HEK293 (cell line): ENCODE results near the gene ANKRD60.

ENCODE experiments used
- CTCF ChIA-PET: fragments of 350-600 bp; formaldehyde crosslinking; extraction: SDS; loops from one replicate; lab custom pipeline; 2021; ENCODE audit warnings: antibody characterized with exemption; lab: Yijun Ruan, JAX
- POLR2A ChIA-PET: fragments of 300-600 bp; formaldehyde crosslinking; extraction: SDS; loops from one replicate; lab custom pipeline; 2020; ENCODE audit warnings: antibody characterized with exemption, inconsistent platforms; lab: Yijun Ruan, JAX
- H3K27ac ChIP-seq: fragments of 200-500 bp; sonication (Bioruptor generic); 2 replicates; pipeline ENCODE4 v1.5.1; 2014; ENCODE audit warnings: low read depth, low read length, control low read depth, inconsistent platforms; ENCODE audit errors: extremely low read depth
- H3K36me3 ChIP-seq, 2 experiments: fragments of 200-500 bp in 1 of 2; sonication (Bioruptor generic) in 1 of 2; 1 replicate in 1 of 2; 2 replicates in 1 of 2; pipeline ENCODE4 v1.5.1; 2014 to 2017; ENCODE audit warnings: inconsistent platforms in 2 of 2, low read length in 2 of 2; ENCODE audit not compliant: control insufficient read depth in 2 of 2, insufficient read depth in 1 of 2
- H3K4me1 ChIP-seq: fragments of 200-500 bp; sonication (Bioruptor generic); 2 replicates; pipeline ENCODE4 v1.5.1; 2014; ENCODE audit warnings: mild to moderate bottlenecking, low read length, inconsistent platforms; ENCODE audit not compliant: control insufficient read depth, insufficient read depth
- H3K4me3 ChIP-seq: 2 replicates; pipeline ENCODE4 v1.5.1; 2011; ENCODE audit warnings: low read depth, mild to moderate bottlenecking, control low read depth, low read length, moderate library complexity
- H3K9me3 ChIP-seq: fragments of 200-500 bp; sonication (Bioruptor generic); 2 replicates; pipeline ENCODE4 v1.5.1; 2014; ENCODE audit warnings: low read depth, low read length, inconsistent platforms; ENCODE audit not compliant: control insufficient read depth, insufficient read depth
- GLI2 ChIP-seq: fragments of 450-650 bp; formaldehyde crosslinking; IDR thresholded peaks from 2 replicates; pipeline ENCODE4; 2017; ENCODE audit warnings: missing biosample characterization, missing genetic modification characterization, low read depth, borderline replicate concordance
- GLI4 ChIP-seq: fragments of 450-650 bp; formaldehyde crosslinking; IDR thresholded peaks from 2 replicates; pipeline ENCODE4 v1.5.1; 2016; ENCODE audit warnings: missing biosample characterization, missing genetic modification characterization
- GLIS2 ChIP-seq: fragments of 450-650 bp; formaldehyde crosslinking; IDR thresholded peaks from 2 replicates; pipeline ENCODE4 v1.5.1; 2016; ENCODE audit warnings: missing biosample characterization, missing genetic modification characterization
- SCRT1 ChIP-seq: fragments of 450-650 bp; formaldehyde crosslinking; IDR thresholded peaks from 2 replicates; pipeline ENCODE4 v1.5.1; 2016; ENCODE audit warnings: missing biosample characterization, missing genetic modification characterization, borderline replicate concordance
- SP2 ChIP-seq: fragments of 450-650 bp; formaldehyde crosslinking; IDR thresholded peaks from 2 replicates; pipeline ENCODE4 v1.5.1; 2016; ENCODE audit warnings: missing biosample characterization, missing genetic modification characterization
- SP3 ChIP-seq: fragments of 450-650 bp; formaldehyde crosslinking; IDR thresholded peaks from 2 replicates; pipeline ENCODE4 v1.5.1; 2016; ENCODE audit warnings: missing biosample characterization, missing genetic modification characterization
- ZEB2 ChIP-seq: fragments of 450-650 bp; formaldehyde crosslinking; IDR thresholded peaks from 2 replicates; pipeline ENCODE4 v1.5.1; 2016; ENCODE audit warnings: missing biosample characterization, missing genetic modification characterization
- ZNF146 ChIP-seq: fragments of 450-650 bp; formaldehyde crosslinking; IDR thresholded peaks from 2 replicates; pipeline ENCODE4 v1.5.1; 2016; ENCODE audit warnings: missing biosample characterization, missing genetic modification characterization
- ZNF19 ChIP-seq: fragments of 450-650 bp; formaldehyde crosslinking; IDR thresholded peaks from 2 replicates; pipeline ENCODE4; 2016; ENCODE audit warnings: missing biosample characterization, missing genetic modification characterization, low read depth
- ZNF214 ChIP-seq: fragments of 450-650 bp; formaldehyde crosslinking; IDR thresholded peaks from 2 replicates; pipeline ENCODE4 v1.5.1; 2017; ENCODE audit warnings: missing biosample characterization, mild to moderate bottlenecking, missing genetic modification characterization, borderline replicate concordance
- ZNF223 ChIP-seq: fragments of 450-650 bp; formaldehyde crosslinking; IDR thresholded peaks from 2 replicates; pipeline ENCODE4 v1.5.1; 2016; ENCODE audit warnings: missing biosample characterization, missing genetic modification characterization
- ZNF23 ChIP-seq: fragments of 450-650 bp; formaldehyde crosslinking; IDR thresholded peaks from 2 replicates; pipeline ENCODE4 v1.5.1; 2016; ENCODE audit warnings: missing biosample characterization, missing genetic modification characterization, borderline replicate concordance
- ZNF292 ChIP-seq: fragments of 450-650 bp; formaldehyde crosslinking; IDR thresholded peaks from 2 replicates; pipeline ENCODE4 v1.5.1; 2016; ENCODE audit warnings: low read depth, missing biosample characterization, missing genetic modification characterization, borderline replicate concordance
- ZNF366 ChIP-seq: fragments of 450-650 bp; formaldehyde crosslinking; conservative IDR thresholded peaks from 2 replicates; pipeline ENCODE4 v1.5.1; 2016; ENCODE audit warnings: missing biosample characterization, missing genetic modification characterization
- TF ChIP-seq, protein P1 (sequence below): fragments of 450-650 bp; formaldehyde crosslinking; IDR thresholded peaks from 2 replicates; pipeline ENCODE4; 2016; ENCODE audit warnings: missing biosample characterization, missing genetic modification characterization
- TF ChIP-seq, protein P2 (sequence below): fragments of 450-650 bp; formaldehyde crosslinking; IDR thresholded peaks from 2 replicates; pipeline ENCODE4 v1.5.0; 2017; ENCODE audit warnings: missing biosample characterization, missing genetic modification characterization, borderline replicate concordance
- TF ChIP-seq, protein P3 (sequence below): fragments of 450-650 bp; formaldehyde crosslinking; IDR thresholded peaks from 2 replicates; pipeline ENCODE4 v1.5.1; 2016; ENCODE audit warnings: missing biosample characterization, missing genetic modification characterization
- TF ChIP-seq, protein P4 (sequence below): fragments of 450-650 bp; formaldehyde crosslinking; conservative IDR thresholded peaks from 2 replicates; pipeline ENCODE4 v1.5.1; 2016; ENCODE audit warnings: low read depth, missing biosample characterization, missing genetic modification characterization
- TF ChIP-seq, protein P5 (sequence below): fragments of 450-650 bp; formaldehyde crosslinking; IDR thresholded peaks from 2 replicates; pipeline ENCODE4 v1.5.1; 2016; ENCODE audit warnings: missing biosample characterization, missing genetic modification characterization, low read depth

The ANKRD60 gene

DNA sequence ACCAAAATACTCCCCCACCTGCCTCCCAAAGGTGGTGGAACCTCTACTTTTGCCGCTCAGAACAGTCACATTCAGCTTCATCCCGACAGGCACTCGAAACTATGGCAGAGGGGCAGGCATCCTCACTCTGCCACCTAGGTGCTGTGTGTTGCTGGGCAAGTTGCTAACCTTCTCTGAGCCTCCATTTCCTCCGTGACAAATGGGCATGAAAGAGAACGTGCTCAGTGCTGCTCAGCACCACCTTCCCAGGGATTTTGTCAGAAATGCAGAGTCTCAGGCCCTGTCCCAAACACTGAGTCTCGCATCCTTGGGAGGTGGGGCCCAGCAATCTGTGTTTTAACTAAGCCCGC, 18.1 kb downstream of the ANKRD60 start:
- Histone ChIP-seq H3K36me3 (no peaks in the 10 kb centered on the region), H3K4me3 (no peak overlapping the region), H3K9me3 (no peaks in the 10 kb centered on the region), H3K27ac (no peak overlapping the region), H3K4me1 (no peaks in the 10 kb centered on the region)
- ChIA-PET POLR2A (no interaction called here), CTCF (interaction anchor here (0.5 to 5.3 kb wide), 21 partner anchors 9 to 1040 kb away, joined by 3 to 94 read pairs (median 4); no protein-coding TSS in a partner anchor)
- no peak for TF ChIP-seq ZNF23 (tag by site-specific recombination)
- TF ChIP-seq, protein P1, sequence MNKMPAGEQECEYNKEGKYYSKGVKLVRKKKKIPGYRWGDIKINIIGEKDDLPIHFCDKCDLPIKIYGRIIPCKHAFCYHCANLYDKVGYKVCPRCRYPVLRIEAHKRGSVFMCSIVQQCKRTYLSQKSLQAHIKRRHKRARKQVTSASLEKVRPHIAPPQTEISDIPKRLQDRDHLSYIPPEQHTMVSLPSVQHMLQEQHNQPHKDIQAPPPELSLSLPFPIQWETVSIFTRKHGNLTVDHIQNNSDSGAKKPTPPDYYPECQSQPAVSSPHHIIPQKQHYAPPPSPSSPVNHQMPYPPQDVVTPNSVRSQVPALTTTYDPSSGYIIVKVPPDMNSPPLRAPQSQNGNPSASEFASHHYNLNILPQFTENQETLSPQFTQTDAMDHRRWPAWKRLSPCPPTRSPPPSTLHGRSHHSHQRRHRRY = no peak
- TF ChIP-seq ZNF214 (tag by site-specific recombination) = no peak
- no peak for TF ChIP-seq ZNF223 (tag by site-specific recombination)
- no peak for TF ChIP-seq GLI4

DNA sequence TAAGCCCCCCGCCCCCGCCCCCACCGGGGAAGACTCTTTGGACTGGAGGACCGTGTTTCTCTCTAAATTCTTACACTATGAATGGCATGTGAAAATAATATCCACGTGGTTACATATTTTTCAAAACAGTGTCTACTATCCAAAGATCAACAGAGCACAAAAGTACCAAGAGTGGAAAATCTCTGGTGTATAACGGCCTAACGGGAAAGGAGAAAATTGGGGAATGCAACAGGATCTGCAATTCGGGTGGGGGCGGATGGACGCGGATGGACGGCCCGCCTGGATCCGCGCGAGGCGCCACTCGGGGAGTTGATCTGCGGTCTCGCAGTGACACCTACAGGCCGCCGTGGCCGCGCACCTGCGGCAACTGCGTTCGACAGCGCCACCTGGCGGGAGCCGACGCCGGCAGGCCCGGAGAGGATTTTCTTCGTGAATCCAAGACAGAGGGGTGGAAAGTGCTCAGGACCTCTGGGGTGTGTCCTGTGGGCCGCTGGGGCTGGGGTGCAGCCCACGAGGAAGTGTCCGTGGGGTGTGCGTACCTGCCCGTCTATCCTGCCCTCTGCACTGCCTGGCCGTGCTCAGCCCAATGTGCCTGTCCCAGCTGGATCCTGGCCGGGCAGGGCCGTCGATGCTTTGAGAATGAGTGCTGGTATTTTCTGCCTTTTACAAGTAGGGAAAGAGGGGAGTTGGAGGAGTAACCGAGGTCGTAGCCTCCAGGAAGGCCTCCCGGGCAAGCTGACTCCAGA, 18.6 kb downstream of the ANKRD60 start:
- Histone ChIP-seq H3K9me3 (no peaks in the 10 kb centered on the region), H3K4me3 (no peak overlapping the region), H3K27ac (no peak overlapping the region), H3K4me1 (no peaks in the 10 kb centered on the region), H3K36me3 (no peaks in the 10 kb centered on the region)
- ChIA-PET CTCF (interaction anchor here (0.5 to 5.3 kb wide), 32 partner anchors 8 to 1041 kb away, joined by 3 to 94 read pairs (median 4); no protein-coding TSS in a partner anchor), POLR2A (no interaction called here)
- TF ChIP-seq ZNF292 (tag by site-specific recombination) (no peak), ZEB2 (tag by site-specific recombination) (peak; percentile 76), GLI2 (tag by site-specific recombination) (no peak), SP3 (peak; percentile 31; the same call in 1 of the 2 replicates), ZNF146 (tag by site-specific recombination) (no peak), SP2 (tag by site-specific recombination) (peak; percentile 15; the same call in 1 of the 2 replicates), ZNF366 (tag by site-specific recombination) (0 out of 2 replicates have a peak, but pooled peaks have one; percentile 23), SCRT1 (tag by site-specific recombination) (peak; percentile 93), ZNF19 (tag by site-specific recombination) (no peak), GLIS2 (tag by site-specific recombination) (no peak)
- TF ChIP-seq, protein P2, sequence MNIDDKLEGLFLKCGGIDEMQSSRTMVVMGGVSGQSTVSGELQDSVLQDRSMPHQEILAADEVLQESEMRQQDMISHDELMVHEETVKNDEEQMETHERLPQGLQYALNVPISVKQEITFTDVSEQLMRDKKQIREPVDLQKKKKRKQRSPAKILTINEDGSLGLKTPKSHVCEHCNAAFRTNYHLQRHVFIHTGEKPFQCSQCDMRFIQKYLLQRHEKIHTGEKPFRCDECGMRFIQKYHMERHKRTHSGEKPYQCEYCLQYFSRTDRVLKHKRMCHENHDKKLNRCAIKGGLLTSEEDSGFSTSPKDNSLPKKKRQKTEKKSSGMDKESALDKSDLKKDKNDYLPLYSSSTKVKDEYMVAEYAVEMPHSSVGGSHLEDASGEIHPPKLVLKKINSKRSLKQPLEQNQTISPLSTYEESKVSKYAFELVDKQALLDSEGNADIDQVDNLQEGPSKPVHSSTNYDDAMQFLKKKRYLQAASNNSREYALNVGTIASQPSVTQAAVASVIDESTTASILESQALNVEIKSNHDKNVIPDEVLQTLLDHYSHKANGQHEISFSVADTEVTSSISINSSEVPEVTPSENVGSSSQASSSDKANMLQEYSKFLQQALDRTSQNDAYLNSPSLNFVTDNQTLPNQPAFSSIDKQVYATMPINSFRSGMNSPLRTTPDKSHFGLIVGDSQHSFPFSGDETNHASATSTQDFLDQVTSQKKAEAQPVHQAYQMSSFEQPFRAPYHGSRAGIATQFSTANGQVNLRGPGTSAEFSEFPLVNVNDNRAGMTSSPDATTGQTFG (tag by site-specific recombination) = no peak
- TF ChIP-seq, protein P3, sequence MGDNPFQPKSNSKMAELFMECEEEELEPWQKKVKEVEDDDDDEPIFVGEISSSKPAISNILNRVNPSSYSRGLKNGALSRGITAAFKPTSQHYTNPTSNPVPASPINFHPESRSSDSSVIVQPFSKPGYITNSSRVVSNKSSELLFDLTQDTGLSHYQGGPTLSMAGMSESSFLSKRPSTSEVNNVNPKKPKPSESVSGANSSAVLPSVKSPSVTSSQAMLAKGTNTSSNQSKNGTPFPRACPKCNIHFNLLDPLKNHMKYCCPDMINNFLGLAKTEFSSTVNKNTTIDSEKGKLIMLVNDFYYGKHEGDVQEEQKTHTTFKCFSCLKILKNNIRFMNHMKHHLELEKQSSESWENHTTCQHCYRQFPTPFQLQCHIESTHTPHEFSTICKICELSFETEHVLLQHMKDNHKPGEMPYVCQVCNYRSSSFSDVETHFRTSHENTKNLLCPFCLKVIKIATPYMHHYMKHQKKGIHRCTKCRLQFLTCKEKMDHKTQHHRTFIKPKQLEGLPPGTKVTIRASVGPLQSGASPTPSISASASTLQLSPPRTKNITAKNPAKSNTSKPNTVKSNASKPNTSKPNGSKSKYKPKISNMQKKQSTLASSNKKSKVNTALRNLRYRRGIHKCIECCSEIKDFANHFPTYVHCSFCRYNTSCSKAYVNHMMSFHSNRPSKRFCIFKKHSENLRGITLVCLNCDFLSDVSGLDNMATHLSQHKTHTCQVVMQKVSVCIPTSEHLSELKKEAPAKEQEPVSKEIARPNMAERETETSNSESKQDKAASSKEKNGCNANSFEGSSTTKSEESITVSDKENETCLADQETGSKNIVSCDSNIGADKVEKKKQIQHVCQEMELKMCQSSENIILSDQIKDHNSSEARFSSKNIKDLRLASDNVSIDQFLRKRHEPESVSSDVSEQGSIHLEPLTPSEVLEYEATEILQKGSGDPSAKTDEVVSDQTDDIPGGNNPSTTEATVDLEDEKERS (tag by site-specific recombination) = no peak
- TF ChIP-seq, protein P4, sequence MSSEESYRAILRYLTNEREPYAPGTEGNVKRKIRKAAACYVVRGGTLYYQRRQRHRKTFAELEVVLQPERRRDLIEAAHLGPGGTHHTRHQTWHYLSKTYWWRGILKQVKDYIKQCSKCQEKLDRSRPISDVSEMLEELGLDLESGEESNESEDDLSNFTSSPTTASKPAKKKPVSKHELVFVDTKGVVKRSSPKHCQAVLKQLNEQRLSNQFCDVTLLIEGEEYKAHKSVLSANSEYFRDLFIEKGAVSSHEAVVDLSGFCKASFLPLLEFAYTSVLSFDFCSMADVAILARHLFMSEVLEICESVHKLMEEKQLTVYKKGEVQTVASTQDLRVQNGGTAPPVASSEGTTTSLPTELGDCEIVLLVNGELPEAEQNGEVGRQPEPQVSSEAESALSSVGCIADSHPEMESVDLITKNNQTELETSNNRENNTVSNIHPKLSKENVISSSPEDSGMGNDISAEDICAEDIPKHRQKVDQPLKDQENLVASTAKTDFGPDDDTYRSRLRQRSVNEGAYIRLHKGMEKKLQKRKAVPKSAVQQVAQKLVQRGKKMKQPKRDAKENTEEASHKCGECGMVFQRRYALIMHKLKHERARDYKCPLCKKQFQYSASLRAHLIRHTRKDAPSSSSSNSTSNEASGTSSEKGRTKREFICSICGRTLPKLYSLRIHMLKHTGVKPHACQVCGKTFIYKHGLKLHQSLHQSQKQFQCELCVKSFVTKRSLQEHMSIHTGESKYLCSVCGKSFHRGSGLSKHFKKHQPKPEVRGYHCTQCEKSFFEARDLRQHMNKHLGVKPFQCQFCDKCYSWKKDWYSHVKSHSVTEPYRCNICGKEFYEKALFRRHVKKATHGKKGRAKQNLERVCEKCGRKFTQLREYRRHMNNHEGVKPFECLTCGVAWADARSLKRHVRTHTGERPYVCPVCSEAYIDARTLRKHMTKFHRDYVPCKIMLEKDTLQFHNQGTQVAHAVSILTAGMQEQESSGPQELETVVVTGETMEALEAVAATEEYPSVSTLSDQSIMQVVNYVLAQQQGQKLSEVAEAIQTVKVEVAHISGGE (tag by site-specific recombination) = peak; percentile 35; the same call in 1 of the 2 replicates
- TF ChIP-seq, protein P5, sequence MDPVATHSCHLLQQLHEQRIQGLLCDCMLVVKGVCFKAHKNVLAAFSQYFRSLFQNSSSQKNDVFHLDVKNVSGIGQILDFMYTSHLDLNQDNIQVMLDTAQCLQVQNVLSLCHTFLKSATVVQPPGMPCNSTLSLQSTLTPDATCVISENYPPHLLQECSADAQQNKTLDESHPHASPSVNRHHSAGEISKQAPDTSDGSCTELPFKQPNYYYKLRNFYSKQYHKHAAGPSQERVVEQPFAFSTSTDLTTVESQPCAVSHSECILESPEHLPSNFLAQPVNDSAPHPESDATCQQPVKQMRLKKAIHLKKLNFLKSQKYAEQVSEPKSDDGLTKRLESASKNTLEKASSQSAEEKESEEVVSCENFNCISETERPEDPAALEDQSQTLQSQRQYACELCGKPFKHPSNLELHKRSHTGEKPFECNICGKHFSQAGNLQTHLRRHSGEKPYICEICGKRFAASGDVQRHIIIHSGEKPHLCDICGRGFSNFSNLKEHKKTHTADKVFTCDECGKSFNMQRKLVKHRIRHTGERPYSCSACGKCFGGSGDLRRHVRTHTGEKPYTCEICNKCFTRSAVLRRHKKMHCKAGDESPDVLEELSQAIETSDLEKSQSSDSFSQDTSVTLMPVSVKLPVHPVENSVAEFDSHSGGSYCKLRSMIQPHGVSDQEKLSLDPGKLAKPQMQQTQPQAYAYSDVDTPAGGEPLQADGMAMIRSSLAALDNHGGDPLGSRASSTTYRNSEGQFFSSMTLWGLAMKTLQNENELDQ = no peak
